C4-2B (cell line): ENCODE results near the gene PROSER3.

Experiments used
- ZFX ChIP-seq: fragments of 450-650 bp; IDR thresholded peaks from 2 replicates; pipeline ENCODE4 v1.6.1; 2017
- TF ChIP-seq, protein P1 (sequence below): fragments of 450-650 bp; conservative IDR thresholded peaks from 2 replicates; pipeline ENCODE4 v1.5.1; 2017; ENCODE audit warnings: mild to moderate bottlenecking

DNA sequence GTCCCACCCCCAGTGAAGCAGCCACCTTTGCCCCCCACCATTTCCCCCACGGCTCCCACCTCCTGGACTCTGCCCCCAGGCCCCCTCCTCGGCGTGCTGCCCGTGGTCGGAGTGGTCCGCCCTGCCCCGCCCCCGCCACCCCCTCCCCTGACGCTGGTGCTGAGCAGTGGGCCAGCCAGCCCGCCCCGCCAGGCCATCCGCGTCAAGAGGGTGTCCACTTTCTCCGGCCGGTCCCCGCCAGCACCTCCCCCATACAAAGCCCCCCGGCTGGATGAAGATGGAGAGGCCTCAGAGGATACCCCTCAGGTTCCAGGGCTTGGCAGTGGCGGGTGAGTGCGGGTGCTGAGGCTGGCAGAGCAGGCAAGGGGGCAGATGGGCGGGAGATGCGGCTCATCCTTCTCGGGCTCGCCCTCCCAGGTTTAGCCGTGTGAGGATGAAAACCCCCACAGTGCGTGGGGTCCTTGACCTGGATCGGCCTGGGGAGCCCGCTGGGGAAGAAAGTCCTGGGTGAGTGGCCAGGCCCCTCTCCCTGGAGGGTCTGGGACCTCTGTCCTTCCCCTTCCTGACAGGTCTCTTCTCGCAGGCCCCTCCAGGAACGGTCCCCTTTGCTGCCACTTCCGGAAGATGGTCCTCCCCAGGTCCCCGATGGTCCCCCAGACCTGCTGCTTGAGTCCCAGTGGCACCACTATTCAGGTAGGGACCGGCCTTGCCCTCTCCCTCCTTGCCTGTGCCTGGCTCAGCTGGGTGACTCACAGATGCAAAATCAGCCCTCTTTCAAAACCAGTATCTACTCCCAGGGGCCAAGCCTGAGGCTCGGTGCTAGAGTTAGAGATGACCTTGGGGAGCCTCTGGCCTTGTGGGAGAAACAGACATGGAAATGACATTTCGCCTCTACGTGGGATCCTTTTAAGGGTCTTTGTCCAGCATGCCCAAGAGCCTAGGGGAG lies 24.5 kb upstream of the PROSER3 start:
- TF ChIP-seq, protein P1, sequence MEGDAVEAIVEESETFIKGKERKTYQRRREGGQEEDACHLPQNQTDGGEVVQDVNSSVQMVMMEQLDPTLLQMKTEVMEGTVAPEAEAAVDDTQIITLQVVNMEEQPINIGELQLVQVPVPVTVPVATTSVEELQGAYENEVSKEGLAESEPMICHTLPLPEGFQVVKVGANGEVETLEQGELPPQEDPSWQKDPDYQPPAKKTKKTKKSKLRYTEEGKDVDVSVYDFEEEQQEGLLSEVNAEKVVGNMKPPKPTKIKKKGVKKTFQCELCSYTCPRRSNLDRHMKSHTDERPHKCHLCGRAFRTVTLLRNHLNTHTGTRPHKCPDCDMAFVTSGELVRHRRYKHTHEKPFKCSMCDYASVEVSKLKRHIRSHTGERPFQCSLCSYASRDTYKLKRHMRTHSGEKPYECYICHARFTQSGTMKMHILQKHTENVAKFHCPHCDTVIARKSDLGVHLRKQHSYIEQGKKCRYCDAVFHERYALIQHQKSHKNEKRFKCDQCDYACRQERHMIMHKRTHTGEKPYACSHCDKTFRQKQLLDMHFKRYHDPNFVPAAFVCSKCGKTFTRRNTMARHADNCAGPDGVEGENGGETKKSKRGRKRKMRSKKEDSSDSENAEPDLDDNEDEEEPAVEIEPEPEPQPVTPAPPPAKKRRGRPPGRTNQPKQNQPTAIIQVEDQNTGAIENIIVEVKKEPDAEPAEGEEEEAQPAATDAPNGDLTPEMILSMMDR: no peak
- TF ChIP-seq ZFX: no peak
